SK-N-SH (cell line): ENCODE data around the gene NTN5. TPM values are rescaled to one million over a fixed set of nuclear protein-coding genes. Genes with fewer than 3 reads are reported as not detected.

Experiments used
- CTCF ChIA-PET: fragments of 300-600, 350-600 bp; formaldehyde crosslinking; extraction: SDS; loops from one replicate; lab custom pipeline; 2021; lab: Yijun Ruan, JAX
- POLR2A ChIA-PET: fragments of 350-600 bp; sonication (Branson Sonifier 250); formaldehyde crosslinking; extraction: SDS; loops from one replicate; lab custom pipeline; 2020; ENCODE audit warnings: antibody characterized with exemption, inconsistent platforms; lab: Yijun Ruan, JAX
- DNase-seq: peaks from one replicate; pipeline ENCODE4 v3.0.0; 2012
- H2AFZ ChIP-seq: fragments of 200-600 bp; sonication (generic); 2 replicates; pipeline ENCODE4 v1.8.1; 2016; ENCODE audit warnings: antibody characterized with exemption, mild to moderate bottlenecking, low read depth
- H3F3A ChIP-seq: fragments of 200-600 bp; sonication (generic); replicated peaks from 2 replicates; pipeline ENCODE3; 2016; ENCODE audit warnings: antibody characterized with exemption, mild to moderate bottlenecking; ENCODE audit not compliant: insufficient read depth
- H3K27ac ChIP-seq, 2 experiments: fragments of 200-500 bp in 1 of 2; fragments of 200-600 bp in 1 of 2; sonication (Bioruptor generic) in 1 of 2; sonication (generic), shearing (Covaris generic) in 1 of 2; 2 replicates each; pipeline versions ENCODE4 v1.5.1 to v1.6.1; 2014 to 2016; ENCODE audit warnings: low read depth in 2 of 2, inconsistent platforms in 1 of 2, low read length in 1 of 2, mild to moderate bottlenecking in 1 of 2, mixed read lengths in 1 of 2
- H3K27me3 ChIP-seq: fragments of 200-600 bp; sonication (generic), shearing (Covaris generic); 2 replicates; pipeline ENCODE4 v1.6.1; 2016; ENCODE audit warnings: mixed run types; ENCODE audit not compliant: insufficient read depth
- H3K36me3 ChIP-seq, 2 experiments: fragments of 200-500 bp in 1 of 2; fragments of 200-600 bp in 1 of 2; sonication (Bioruptor generic) in 1 of 2; sonication (generic) in 1 of 2; replicated peaks in 1 of 2; 2 replicates each; pipeline versions ENCODE3 to v1.5.1; 2014 to 2016; ENCODE audit warnings: low read length in 1 of 2, mild to moderate bottlenecking in 1 of 2; ENCODE audit not compliant: insufficient read depth in 2 of 2, control insufficient read depth in 1 of 2
- H3K4me1 ChIP-seq, 2 experiments: fragments of 200-500 bp in 1 of 2; fragments of 200-600 bp in 1 of 2; sonication (Bioruptor generic) in 1 of 2; sonication (generic), shearing (Covaris generic) in 1 of 2; 2 replicates each; pipeline versions ENCODE4 v1.5.1 to v1.6.1; 2014 to 2016; ENCODE audit warnings: low read depth in 1 of 2, low read length in 1 of 2, mixed run types in 1 of 2; ENCODE audit not compliant: insufficient read depth in 2 of 2, control insufficient read depth in 1 of 2
- H3K4me2 ChIP-seq: fragments of 200-600 bp; sonication (generic), shearing (Covaris generic); 2 replicates; pipeline ENCODE4 v1.6.1; 2017; ENCODE audit warnings: mixed run types
- H3K4me3 ChIP-seq, 2 experiments: fragments of 200-500 bp in 1 of 2; fragments of 200-600 bp in 1 of 2; sonication (Bioruptor generic) in 1 of 2; sonication (generic), shearing (Covaris generic) in 1 of 2; 2 replicates each; pipeline versions ENCODE4 v1.5.1 to v1.8.1; 2014 to 2016; ENCODE audit warnings: low read depth in 2 of 2, inconsistent platforms in 1 of 2, low read length in 1 of 2, mild to moderate bottlenecking in 1 of 2, mixed read lengths in 1 of 2, moderate library complexity in 1 of 2
- H3K79me2 ChIP-seq: fragments of 200-600 bp; sonication (generic); 2 replicates; pipeline ENCODE4 v1.8.1; 2017; ENCODE audit warnings: mild to moderate bottlenecking; ENCODE audit not compliant: insufficient read depth
- H3K9ac ChIP-seq: fragments of 200-600 bp; sonication (generic); 2 replicates; pipeline ENCODE4 v1.6.1; 2017; ENCODE audit warnings: mixed run types
- H3K9me2 ChIP-seq: fragments of 200-600 bp; sonication (generic); 2 replicates; pipeline ENCODE4 v1.6.1; 2017; ENCODE audit warnings: mixed run types
- H3K9me3 ChIP-seq: fragments of 200-600 bp; sonication (generic); 2 replicates; pipeline ENCODE4 v1.6.1; 2017; ENCODE audit warnings: mixed run types, mild to moderate bottlenecking, moderate library complexity
- H4K20me1 ChIP-seq: fragments of 200-600 bp; sonication (generic); 2 replicates; pipeline ENCODE4 v1.6.1; 2017; ENCODE audit warnings: mild to moderate bottlenecking, mixed run types; ENCODE audit not compliant: insufficient read depth
- FOSL2 ChIP-seq: IDR thresholded peaks from 2 replicates; pipeline ENCODE4 v1.4.0; 2012; ENCODE audit warnings: low read depth, mild to moderate bottlenecking, moderate library complexity, borderline replicate concordance
- RAD21 ChIP-seq: IDR thresholded peaks from 2 replicates; pipeline ENCODE4 v1.6.1; 2012; ENCODE audit warnings: mild to moderate bottlenecking, low read length
- TAF1 ChIP-seq: IDR thresholded peaks from 2 replicates; pipeline ENCODE4 v1.6.1; 2012; ENCODE audit warnings: low read depth, mild to moderate bottlenecking, low read length, moderate library complexity, borderline replicate concordance
- TCF12 ChIP-seq: IDR thresholded peaks from 2 replicates; pipeline ENCODE4 v1.4.0; 2012
- YY1 ChIP-seq: IDR thresholded peaks from 2 replicates; pipeline ENCODE4 v1.4.0; 2012; ENCODE audit warnings: low read depth, mild to moderate bottlenecking
- WGBS: methylation state at CpG from one replicate; pipeline ENCODE4 v1.1.6; 2017; ENCODE audit warnings: low lambda C conversion rate; 5-methylcytosine and 5-hydroxymethylcytosine counted together
- polyA plus RNA-seq, 3 experiments: library from polyadenylated mRNA; depleted of rRNA; stranded (reverse); fragments of >200 nt; gene quantifications; 2 replicates each; pipeline ENCODE4 v1.2.3, GENCODE V29; 2012
- TF ChIP-seq, protein P1 (sequence below): IDR thresholded peaks from 2 replicates; pipeline ENCODE4 v1.6.1; 2012; ENCODE audit warnings: mild to moderate bottlenecking, low read depth, low read length, moderate library complexity
- TF ChIP-seq, protein P2 (sequence below): fragments of 200-600 bp; sonication (generic); IDR thresholded peaks from 2 replicates; pipeline ENCODE4 v1.6.1; 2017; ENCODE audit warnings: antibody characterized with exemption, mild to moderate bottlenecking, moderate library complexity

Gene NTN5
- polyA plus RNA-seq, 1 of the 3 experiments (the other 2 are of a cell fraction) = 0.74 TPM

DNA sequence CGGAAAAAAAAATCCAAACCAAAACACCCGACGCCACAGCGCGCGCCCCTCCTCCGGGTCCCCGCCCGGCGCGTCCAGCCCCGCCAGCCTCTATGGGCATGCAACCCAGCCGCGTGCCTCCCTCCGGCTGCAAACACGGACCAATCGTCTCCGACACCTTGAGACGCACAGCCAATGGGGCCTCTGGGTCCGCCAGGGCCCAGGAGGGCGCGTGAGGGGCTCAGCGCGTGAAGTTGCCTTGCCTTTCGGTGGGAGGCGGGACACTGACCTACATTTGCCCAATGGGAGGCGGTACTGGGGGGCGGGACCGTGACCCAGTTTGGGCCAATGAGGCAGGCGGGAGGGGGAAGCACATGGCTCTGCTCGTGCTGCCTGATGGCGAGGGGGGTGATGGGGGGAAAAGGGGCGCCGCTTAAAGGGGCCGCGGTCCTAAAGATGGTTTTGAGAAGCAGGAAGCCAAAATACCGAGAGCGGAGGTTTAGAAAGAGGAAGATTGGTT, 35.3 kb downstream of the NTN5 start (continued):
- TF ChIP-seq, protein P1, sequence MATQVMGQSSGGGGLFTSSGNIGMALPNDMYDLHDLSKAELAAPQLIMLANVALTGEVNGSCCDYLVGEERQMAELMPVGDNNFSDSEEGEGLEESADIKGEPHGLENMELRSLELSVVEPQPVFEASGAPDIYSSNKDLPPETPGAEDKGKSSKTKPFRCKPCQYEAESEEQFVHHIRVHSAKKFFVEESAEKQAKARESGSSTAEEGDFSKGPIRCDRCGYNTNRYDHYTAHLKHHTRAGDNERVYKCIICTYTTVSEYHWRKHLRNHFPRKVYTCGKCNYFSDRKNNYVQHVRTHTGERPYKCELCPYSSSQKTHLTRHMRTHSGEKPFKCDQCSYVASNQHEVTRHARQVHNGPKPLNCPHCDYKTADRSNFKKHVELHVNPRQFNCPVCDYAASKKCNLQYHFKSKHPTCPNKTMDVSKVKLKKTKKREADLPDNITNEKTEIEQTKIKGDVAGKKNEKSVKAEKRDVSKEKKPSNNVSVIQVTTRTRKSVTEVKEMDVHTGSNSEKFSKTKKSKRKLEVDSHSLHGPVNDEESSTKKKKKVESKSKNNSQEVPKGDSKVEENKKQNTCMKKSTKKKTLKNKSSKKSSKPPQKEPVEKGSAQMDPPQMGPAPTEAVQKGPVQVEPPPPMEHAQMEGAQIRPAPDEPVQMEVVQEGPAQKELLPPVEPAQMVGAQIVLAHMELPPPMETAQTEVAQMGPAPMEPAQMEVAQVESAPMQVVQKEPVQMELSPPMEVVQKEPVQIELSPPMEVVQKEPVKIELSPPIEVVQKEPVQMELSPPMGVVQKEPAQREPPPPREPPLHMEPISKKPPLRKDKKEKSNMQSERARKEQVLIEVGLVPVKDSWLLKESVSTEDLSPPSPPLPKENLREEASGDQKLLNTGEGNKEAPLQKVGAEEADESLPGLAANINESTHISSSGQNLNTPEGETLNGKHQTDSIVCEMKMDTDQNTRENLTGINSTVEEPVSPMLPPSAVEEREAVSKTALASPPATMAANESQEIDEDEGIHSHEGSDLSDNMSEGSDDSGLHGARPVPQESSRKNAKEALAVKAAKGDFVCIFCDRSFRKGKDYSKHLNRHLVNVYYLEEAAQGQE = no peak; the same call in 1 of the 2 replicates
- 0 out of 2 replicates have a peak, but pooled peaks have one; percentile 4 for TF ChIP-seq TCF12

GRCh38 chr19:48636859-48637448, 35.9 kb downstream of the NTN5 start, which contains the start of gene DBP:
DBP (minus strand) TSS chr19:48637379; CDS start chr19:48636994, 385 bp downstream.
- H3K9me2 ChIP-seq = no peaks in the 10 kb centered on the region
- H3F3A ChIP-seq = peaks cover 30% of the 10 kb centered on the region
- no peaks in the 10 kb centered on the region for H3K27me3 ChIP-seq
- peak within 1 kb of the TSS; percentile 99 for H3K4me2 ChIP-seq
- WGBS = 2% methylated on average over 11 of the region's 40 CpGs
- DNase-seq = peak; percentile 61
- TF ChIP-seq, protein P2, sequence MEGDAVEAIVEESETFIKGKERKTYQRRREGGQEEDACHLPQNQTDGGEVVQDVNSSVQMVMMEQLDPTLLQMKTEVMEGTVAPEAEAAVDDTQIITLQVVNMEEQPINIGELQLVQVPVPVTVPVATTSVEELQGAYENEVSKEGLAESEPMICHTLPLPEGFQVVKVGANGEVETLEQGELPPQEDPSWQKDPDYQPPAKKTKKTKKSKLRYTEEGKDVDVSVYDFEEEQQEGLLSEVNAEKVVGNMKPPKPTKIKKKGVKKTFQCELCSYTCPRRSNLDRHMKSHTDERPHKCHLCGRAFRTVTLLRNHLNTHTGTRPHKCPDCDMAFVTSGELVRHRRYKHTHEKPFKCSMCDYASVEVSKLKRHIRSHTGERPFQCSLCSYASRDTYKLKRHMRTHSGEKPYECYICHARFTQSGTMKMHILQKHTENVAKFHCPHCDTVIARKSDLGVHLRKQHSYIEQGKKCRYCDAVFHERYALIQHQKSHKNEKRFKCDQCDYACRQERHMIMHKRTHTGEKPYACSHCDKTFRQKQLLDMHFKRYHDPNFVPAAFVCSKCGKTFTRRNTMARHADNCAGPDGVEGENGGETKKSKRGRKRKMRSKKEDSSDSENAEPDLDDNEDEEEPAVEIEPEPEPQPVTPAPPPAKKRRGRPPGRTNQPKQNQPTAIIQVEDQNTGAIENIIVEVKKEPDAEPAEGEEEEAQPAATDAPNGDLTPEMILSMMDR = peak; percentile 25; the same call in 1 of the 2 replicates
- no peak for TF ChIP-seq FOSL2
- peak; percentile 29; the same call in 1 of the 2 replicates for TF ChIP-seq YY1
- TF ChIP-seq TAF1 = 0 out of 2 replicates have a peak, but pooled peaks have one; percentile 27
- 0 out of 2 replicates have a peak, but pooled peaks have one; percentile 8 for TF ChIP-seq RAD21
- TF ChIP-seq, all 33 proteins: peak for 4
- peak within 1 kb of the TSS; percentile 99 for H3K27ac ChIP-seq
- ChIA-PET CTCF (interaction anchor here (1.0 to 1.3 kb wide), 2 partner anchors 51 to 205 kb away, joined by 3 to 4 read pairs; no protein-coding TSS in a partner anchor), POLR2A (no interaction called here)
- peak within 1 kb of the TSS; percentile 96 for H3K9ac ChIP-seq
- H3K4me1 ChIP-seq = peaks cover 31 to 39% of the 10 kb centered on the region in 2 experiments
- no peaks in the 10 kb centered on the region for H4K20me1 ChIP-seq
- H3K79me2 ChIP-seq = no peaks in the 10 kb centered on the region; the same call in 1 of the 2 replicates
- no peaks in the 10 kb centered on the region for H3K9me3 ChIP-seq
- H3K36me3 ChIP-seq = peaks cover 0 to 6% of the 10 kb centered on the region in 2 experiments
- H3K4me3 ChIP-seq = peak within 1 kb of the TSS; percentile 74 to 79
- peak within 1 kb of the TSS; percentile 89 for H2AFZ ChIP-seq
